ENCODE data around the gene TMEM236.

The TMEM236 gene

GRCh38 chr10:17814973-17815372, 63.0 kb downstream of the TMEM236 start:
- H2AFZ ChIP-seq (ENCODE audit: low read depth, low read length, severe bottlenecking), result no peak overlapping the region
- H3F3A ChIP-seq (ENCODE audit: insufficient read depth), result no peaks in the 10 kb centered on the region
- no peaks in the 10 kb centered on the region for H3K79me2 ChIP-seq (ENCODE audit: insufficient read depth, low read length)
- no peaks in the 10 kb centered on the region for H4K20me1 ChIP-seq (ENCODE audit: low read depth, low read length)
- H3K9me3 ChIP-seq (ENCODE audit: insufficient read depth, low read length), result no peaks in the 10 kb centered on the region
- H3K9me2 ChIP-seq (replicated peaks; ENCODE audit: insufficient read depth, low read length), result no peaks in the 10 kb centered on the region
- no peaks in the 10 kb centered on the region for H3K36me3 ChIP-seq (ENCODE audit: low read length)
- H3K4me2 ChIP-seq (ENCODE audit: low read depth, low read length, poor library complexity, severe bottlenecking), result no peak overlapping the region
- no peaks in the 10 kb centered on the region for H3K27me3 ChIP-seq (ENCODE audit: low read length)
- TF ChIP-seq, protein P1, sequence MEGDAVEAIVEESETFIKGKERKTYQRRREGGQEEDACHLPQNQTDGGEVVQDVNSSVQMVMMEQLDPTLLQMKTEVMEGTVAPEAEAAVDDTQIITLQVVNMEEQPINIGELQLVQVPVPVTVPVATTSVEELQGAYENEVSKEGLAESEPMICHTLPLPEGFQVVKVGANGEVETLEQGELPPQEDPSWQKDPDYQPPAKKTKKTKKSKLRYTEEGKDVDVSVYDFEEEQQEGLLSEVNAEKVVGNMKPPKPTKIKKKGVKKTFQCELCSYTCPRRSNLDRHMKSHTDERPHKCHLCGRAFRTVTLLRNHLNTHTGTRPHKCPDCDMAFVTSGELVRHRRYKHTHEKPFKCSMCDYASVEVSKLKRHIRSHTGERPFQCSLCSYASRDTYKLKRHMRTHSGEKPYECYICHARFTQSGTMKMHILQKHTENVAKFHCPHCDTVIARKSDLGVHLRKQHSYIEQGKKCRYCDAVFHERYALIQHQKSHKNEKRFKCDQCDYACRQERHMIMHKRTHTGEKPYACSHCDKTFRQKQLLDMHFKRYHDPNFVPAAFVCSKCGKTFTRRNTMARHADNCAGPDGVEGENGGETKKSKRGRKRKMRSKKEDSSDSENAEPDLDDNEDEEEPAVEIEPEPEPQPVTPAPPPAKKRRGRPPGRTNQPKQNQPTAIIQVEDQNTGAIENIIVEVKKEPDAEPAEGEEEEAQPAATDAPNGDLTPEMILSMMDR (IDR thresholded peaks at IDR 0.05; ENCODE audit: insufficient read depth, low read length, poor library complexity, severe bottlenecking), result no peak
- H3K9ac ChIP-seq (ENCODE audit: low read length), result no peak overlapping the region
- H3K4me3 ChIP-seq (ENCODE audit: insufficient read depth, low read length, poor library complexity, severe bottlenecking), result no peak overlapping the region
- no peak overlapping the region for H3K27ac ChIP-seq (ENCODE audit: low read depth, low read length)

GRCh38 chr10:17816199-17816598, 64.2 kb downstream of the TMEM236 start:
- H3K27ac ChIP-seq (ENCODE audit: low read depth, low read length), result no peak overlapping the region
- no peak overlapping the region for H2AFZ ChIP-seq (ENCODE audit: low read depth, low read length, severe bottlenecking)
- no peaks in the 10 kb centered on the region for H3K79me2 ChIP-seq (ENCODE audit: insufficient read depth, low read length)
- H3K4me2 ChIP-seq (ENCODE audit: low read depth, low read length, poor library complexity, severe bottlenecking), result no peak overlapping the region
- no peak overlapping the region for H3K9ac ChIP-seq (ENCODE audit: low read length)
- no peaks in the 10 kb centered on the region for H3K9me2 ChIP-seq (replicated peaks; ENCODE audit: insufficient read depth, low read length)
- H4K20me1 ChIP-seq (ENCODE audit: low read depth, low read length), result no peaks in the 10 kb centered on the region
- H3K9me3 ChIP-seq (ENCODE audit: insufficient read depth, low read length), result no peaks in the 10 kb centered on the region
- no peak overlapping the region for H3K4me3 ChIP-seq (ENCODE audit: insufficient read depth, low read length, poor library complexity, severe bottlenecking)
- no peaks in the 10 kb centered on the region for H3F3A ChIP-seq (ENCODE audit: insufficient read depth)
- TF ChIP-seq, protein P1 (IDR thresholded peaks at IDR 0.05; ENCODE audit: insufficient read depth, low read length, poor library complexity, severe bottlenecking), result no peak
- TF ChIP-seq EZH2phosphoT487 (conservative IDR thresholded peaks at IDR 0.05; ENCODE audit: low read length), result no peak
- H3K27me3 ChIP-seq (ENCODE audit: low read length), result no peaks in the 10 kb centered on the region
- no peaks in the 10 kb centered on the region for H3K36me3 ChIP-seq (ENCODE audit: low read length)

DNA sequence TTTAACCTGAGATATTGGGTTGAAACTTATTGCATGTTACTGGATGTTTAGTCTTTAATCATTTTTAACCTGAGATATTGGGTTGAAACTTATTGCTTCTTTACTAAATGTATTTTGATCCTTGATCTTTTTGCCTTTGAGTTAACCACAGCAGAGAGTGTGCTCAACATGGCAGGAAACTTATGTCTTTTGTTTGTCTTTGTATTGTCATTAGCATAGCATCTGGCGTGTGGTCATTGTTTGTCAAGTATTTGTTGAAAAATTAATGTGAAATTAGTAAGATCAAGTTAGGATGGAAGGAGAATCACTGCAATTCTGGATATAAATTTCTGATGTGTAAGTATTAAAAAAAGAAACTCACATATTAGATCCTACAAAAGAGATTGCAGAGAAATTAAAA, 65.3 kb downstream of the TMEM236 start:
- H3K4me3 ChIP-seq (ENCODE audit: insufficient read depth, low read length, poor library complexity, severe bottlenecking), result no peak overlapping the region
- TF ChIP-seq EZH2phosphoT487 (conservative IDR thresholded peaks at IDR 0.05; ENCODE audit: low read length), result no peak
- TF ChIP-seq, protein P1 (IDR thresholded peaks at IDR 0.05; ENCODE audit: insufficient read depth, low read length, poor library complexity, severe bottlenecking), result no peak
- no peak overlapping the region for H3K27ac ChIP-seq (ENCODE audit: low read depth, low read length)
- no peaks in the 10 kb centered on the region for H4K20me1 ChIP-seq (ENCODE audit: low read depth, low read length)
- no peak overlapping the region for H2AFZ ChIP-seq (ENCODE audit: low read depth, low read length, severe bottlenecking)
- no peak overlapping the region for H3K9ac ChIP-seq (ENCODE audit: low read length)
- H3K27me3 ChIP-seq (ENCODE audit: low read length), result no peaks in the 10 kb centered on the region
- no peak overlapping the region for H3K4me2 ChIP-seq (ENCODE audit: low read depth, low read length, poor library complexity, severe bottlenecking)
- no peaks in the 10 kb centered on the region for H3K9me3 ChIP-seq (ENCODE audit: insufficient read depth, low read length)
- H3K36me3 ChIP-seq (ENCODE audit: low read length), result no peaks in the 10 kb centered on the region
- H3K79me2 ChIP-seq (ENCODE audit: insufficient read depth, low read length), result no peaks in the 10 kb centered on the region
- H3K9me2 ChIP-seq (replicated peaks; ENCODE audit: insufficient read depth, low read length), result no peaks in the 10 kb centered on the region
- H3F3A ChIP-seq (ENCODE audit: insufficient read depth), result no peaks in the 10 kb centered on the region

- H3K79me2 ChIP-seq (ENCODE audit: insufficient read depth, low read length), result no peaks in the 10 kb centered on the region
- no peaks in the 10 kb centered on the region for H3F3A ChIP-seq (ENCODE audit: insufficient read depth)
- no peak overlapping the region for H2AFZ ChIP-seq (ENCODE audit: low read depth, low read length, severe bottlenecking)
- H4K20me1 ChIP-seq (ENCODE audit: low read depth, low read length), result no peaks in the 10 kb centered on the region
- no peaks in the 10 kb centered on the region for H3K27me3 ChIP-seq (ENCODE audit: low read length)
- H3K9me2 ChIP-seq (replicated peaks; ENCODE audit: insufficient read depth, low read length), result no peaks in the 10 kb centered on the region
- H3K4me3 ChIP-seq (ENCODE audit: insufficient read depth, low read length, poor library complexity, severe bottlenecking), result no peak overlapping the region
- H3K27ac ChIP-seq (ENCODE audit: low read depth, low read length), result no peak overlapping the region
- no peaks in the 10 kb centered on the region for H3K9me3 ChIP-seq (ENCODE audit: insufficient read depth, low read length)
- H3K4me2 ChIP-seq (ENCODE audit: low read depth, low read length, poor library complexity, severe bottlenecking), result no peak overlapping the region
- no peak for TF ChIP-seq EZH2phosphoT487 (conservative IDR thresholded peaks at IDR 0.05; ENCODE audit: low read length)
- TF ChIP-seq, protein P1 (IDR thresholded peaks at IDR 0.05; ENCODE audit: insufficient read depth, low read length, poor library complexity, severe bottlenecking), result no peak
- H3K9ac ChIP-seq (ENCODE audit: low read length), result no peak overlapping the region
- no peaks in the 10 kb centered on the region for H3K36me3 ChIP-seq (ENCODE audit: low read length)
These were observed 65.8 kb downstream of the TMEM236 start for GRCh38 chr10:17817790-17818189.
